IPS-18a (cell line): ENCODE data around the gene TAS2R42.

Experiments
- H3K27ac ChIP-seq: one replicate; pipeline ENCODE4 v1.5.1; 2013; ENCODE audit warnings: low read length
- H3K27me3 ChIP-seq: one replicate; pipeline ENCODE4 v1.6.1; 2013; ENCODE audit warnings: mild to moderate bottlenecking, low read length; ENCODE audit not compliant: control insufficient read depth, insufficient read depth
- H3K36me3 ChIP-seq: one replicate; pipeline ENCODE4 v1.6.1; 2013; ENCODE audit warnings: low read depth, low read length; ENCODE audit not compliant: control insufficient read depth
- H3K4me1 ChIP-seq: one replicate; pipeline ENCODE4 v1.6.1; 2013; ENCODE audit warnings: low read depth, low read length; ENCODE audit not compliant: control insufficient read depth
- H3K4me3 ChIP-seq: one replicate; pipeline ENCODE4 v1.5.1; 2013; ENCODE audit warnings: low read length
- H3K9ac ChIP-seq: one replicate; pipeline ENCODE4 v1.6.1; 2013; ENCODE audit warnings: mild to moderate bottlenecking, low read length, moderate library complexity
- H3K9me3 ChIP-seq: one replicate; pipeline ENCODE4 v1.6.1; 2013; ENCODE audit warnings: low read depth, low read length; ENCODE audit not compliant: control insufficient read depth

TAS2R42 gene, protein sequence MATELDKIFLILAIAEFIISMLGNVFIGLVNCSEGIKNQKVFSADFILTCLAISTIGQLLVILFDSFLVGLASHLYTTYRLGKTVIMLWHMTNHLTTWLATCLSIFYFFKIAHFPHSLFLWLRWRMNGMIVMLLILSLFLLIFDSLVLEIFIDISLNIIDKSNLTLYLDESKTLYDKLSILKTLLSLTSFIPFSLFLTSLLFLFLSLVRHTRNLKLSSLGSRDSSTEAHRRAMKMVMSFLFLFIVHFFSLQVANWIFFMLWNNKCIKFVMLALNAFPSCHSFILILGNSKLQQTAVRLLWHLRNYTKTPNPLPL

DNA sequence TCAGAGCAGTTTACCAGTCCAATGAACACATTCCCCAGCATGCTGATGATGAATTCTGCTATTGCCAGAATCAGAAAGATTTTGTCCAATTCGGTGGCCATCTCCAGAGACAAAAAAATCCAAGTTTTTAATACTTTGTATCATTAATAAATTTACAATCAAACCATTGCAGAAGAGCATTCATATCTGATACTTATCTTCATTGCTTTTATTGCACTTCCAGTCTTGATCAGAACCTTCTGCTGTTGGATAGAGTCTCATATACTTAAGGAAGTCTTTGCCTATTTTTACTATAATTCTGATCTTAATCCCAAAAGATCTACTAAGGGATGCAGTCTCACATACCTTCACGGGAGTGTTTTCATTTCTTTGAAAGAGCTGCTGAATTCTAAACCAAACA, at the start of gene TAS2R42:
Gene TAS2R42 (minus strand): TSS at position 101 of the 400 bp plus-strand sequence. CDS start 0 bp downstream, at position 101.
- H3K4me3 ChIP-seq = no peak within 1 kb of the TSS
- no peaks in the 10 kb centered on the region for H3K27me3 ChIP-seq
- no peaks in the 10 kb centered on the region for H3K9me3 ChIP-seq
- H3K4me1 ChIP-seq = no peaks in the 10 kb centered on the region
- no peak within 1 kb of the TSS for H3K9ac ChIP-seq
- H3K36me3 ChIP-seq = no peaks in the 10 kb centered on the region
- no peak within 1 kb of the TSS for H3K27ac ChIP-seq

GRCh38 chr12:11233532-11233931, 46.8 kb upstream of the TAS2R42 start:
- H3K27me3 ChIP-seq = no peaks in the 10 kb centered on the region
- H3K4me3 ChIP-seq = no peak overlapping the region
- H3K36me3 ChIP-seq = no peaks in the 10 kb centered on the region
- no peak overlapping the region for H3K27ac ChIP-seq
- H3K4me1 ChIP-seq = no peaks in the 10 kb centered on the region
- no peaks in the 10 kb centered on the region for H3K9me3 ChIP-seq
- H3K9ac ChIP-seq = no peak overlapping the region

DNA sequence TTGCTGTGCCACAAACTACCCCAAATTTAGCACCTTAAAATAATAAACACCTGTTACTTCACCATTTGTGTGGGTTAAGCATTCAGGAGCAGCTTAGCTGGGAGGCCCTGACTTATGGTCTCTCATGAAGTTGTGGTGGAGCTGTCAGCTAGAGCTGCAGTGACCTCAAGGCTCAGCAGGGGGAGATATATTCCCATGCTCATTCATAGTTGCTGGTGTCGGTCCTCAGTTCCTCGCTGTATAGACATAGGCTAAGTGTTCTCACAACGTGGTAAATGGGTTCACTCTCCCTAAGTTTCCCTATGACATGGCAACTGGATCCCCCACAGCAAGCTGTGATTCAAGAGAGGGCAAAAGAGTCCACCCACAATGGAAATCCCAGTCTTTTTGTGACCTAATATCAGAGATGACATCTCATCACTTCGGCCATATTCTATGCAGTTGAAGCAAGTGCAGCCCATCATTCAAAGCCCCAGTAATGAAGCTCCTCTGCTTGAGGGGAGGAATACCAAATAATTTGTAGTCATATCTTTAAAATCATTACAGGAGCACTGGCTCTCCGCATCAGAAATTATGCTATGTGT, 41.7 kb upstream of the TAS2R42 start:
- no peak overlapping the region for H3K9ac ChIP-seq
- no peaks in the 10 kb centered on the region for H3K4me1 ChIP-seq
- no peaks in the 10 kb centered on the region for H3K9me3 ChIP-seq
- H3K4me3 ChIP-seq = no peak overlapping the region
- H3K27ac ChIP-seq = no peak overlapping the region
- no peaks in the 10 kb centered on the region for H3K36me3 ChIP-seq
- H3K27me3 ChIP-seq = no peaks in the 10 kb centered on the region

- H3K36me3 ChIP-seq = no peaks in the 10 kb centered on the region
- no peak overlapping the region for H3K27ac ChIP-seq
- no peak overlapping the region for H3K9ac ChIP-seq
- H3K27me3 ChIP-seq = no peaks in the 10 kb centered on the region
- H3K9me3 ChIP-seq = no peaks in the 10 kb centered on the region
- no peak overlapping the region for H3K4me3 ChIP-seq
- no peaks in the 10 kb centered on the region for H3K4me1 ChIP-seq
Measured at GRCh38 chr12:11227373-11227772, 40.6 kb upstream of the TAS2R42 start.

- Histone ChIP-seq H3K27me3 (no peaks in the 10 kb centered on the region), H3K36me3 (no peaks in the 10 kb centered on the region), H3K4me1 (no peaks in the 10 kb centered on the region), H3K9ac (no peak overlapping the region), H3K27ac (no peak overlapping the region), H3K4me3 (no peak overlapping the region), H3K9me3 (peaks cover 5% of the 10 kb centered on the region)
Measured at GRCh38 chr12:11209113-11209512, 22.4 kb upstream of the TAS2R42 start.

DNA sequence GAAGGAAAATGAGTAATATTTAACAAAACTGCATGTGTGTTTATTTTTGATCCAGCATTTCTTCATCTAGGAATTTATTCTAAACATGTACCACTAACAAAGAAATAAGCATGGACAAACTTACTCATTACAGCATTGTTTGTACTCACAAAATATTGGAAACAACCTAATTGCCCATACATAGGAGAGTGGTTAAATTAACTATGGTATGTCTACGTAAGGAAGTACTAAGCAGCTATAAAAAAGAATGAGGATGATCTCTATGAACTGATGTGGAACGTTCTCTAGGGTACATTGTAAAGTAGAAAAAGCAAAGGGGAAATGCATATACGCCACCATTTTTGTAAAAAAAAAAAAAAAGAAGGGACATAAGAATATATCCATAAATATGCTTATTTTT, 17.4 kb upstream of the TAS2R42 start:
- Histone ChIP-seq H3K36me3 (no peaks in the 10 kb centered on the region), H3K9me3 (peaks cover 6% of the 10 kb centered on the region), H3K9ac (no peak overlapping the region), H3K4me3 (no peak overlapping the region), H3K4me1 (no peaks in the 10 kb centered on the region), H3K27me3 (no peaks in the 10 kb centered on the region), H3K27ac (no peak overlapping the region)

GRCh38 chr12:11202811-11203210, 16.1 kb upstream of the TAS2R42 start:
- no peak overlapping the region for H3K9ac ChIP-seq

DNA sequence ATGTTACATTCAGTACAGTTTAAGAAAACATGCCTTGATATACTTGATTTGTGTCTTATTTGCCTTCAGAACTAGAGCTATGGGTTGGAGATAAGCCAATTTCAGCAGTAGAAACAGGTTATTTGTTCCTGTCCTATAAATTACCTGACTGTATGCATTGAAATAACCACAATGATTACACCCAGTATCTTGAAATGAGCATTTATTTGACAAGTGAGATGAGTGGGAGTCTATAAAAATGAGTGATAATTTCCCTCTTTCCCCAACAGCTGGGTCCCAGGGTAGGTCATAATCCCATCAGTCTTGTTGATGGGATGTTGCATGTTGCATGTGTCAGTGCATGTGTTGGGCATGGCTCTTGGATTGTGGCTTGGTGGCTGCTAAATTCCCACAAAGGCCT, 3.7 kb downstream of the TAS2R42 start:
- Histone ChIP-seq H3K27ac (no peak overlapping the region), H3K4me3 (no peak overlapping the region), H3K36me3 (no peaks in the 10 kb centered on the region), H3K4me1 (no peaks in the 10 kb centered on the region), H3K9me3 (no peaks in the 10 kb centered on the region), H3K27me3 (no peaks in the 10 kb centered on the region), H3K9ac (no peak overlapping the region)

More at GRCh38 chr12:11202811-11203210, 16.1 kb upstream of the TAS2R42 start:
- H3K27me3 ChIP-seq = no peaks in the 10 kb centered on the region
- no peak overlapping the region for H3K4me3 ChIP-seq
- no peaks in the 10 kb centered on the region for H3K36me3 ChIP-seq
- no peaks in the 10 kb centered on the region for H3K4me1 ChIP-seq
- H3K9me3 ChIP-seq = peaks cover 6% of the 10 kb centered on the region
- no peak overlapping the region for H3K27ac ChIP-seq

GRCh38 chr12:11182529-11182928, 4.2 kb downstream of the TAS2R42 start:
- Histone ChIP-seq H3K27ac (no peak overlapping the region), H3K9ac (no peak overlapping the region), H3K36me3 (no peaks in the 10 kb centered on the region), H3K4me3 (no peak overlapping the region), H3K27me3 (no peaks in the 10 kb centered on the region), H3K9me3 (no peaks in the 10 kb centered on the region), H3K4me1 (no peaks in the 10 kb centered on the region)

- H3K4me1 ChIP-seq = no peaks in the 10 kb centered on the region
- H3K9me3 ChIP-seq = no peaks in the 10 kb centered on the region
- H3K36me3 ChIP-seq = no peaks in the 10 kb centered on the region
- no peaks in the 10 kb centered on the region for H3K27me3 ChIP-seq
- H3K27ac ChIP-seq = no peak overlapping the region
- H3K9ac ChIP-seq = no peak overlapping the region
- H3K4me3 ChIP-seq = no peak overlapping the region
Measured at GRCh38 chr12:11178250-11178649, 8.5 kb downstream of the TAS2R42 start.

DNA sequence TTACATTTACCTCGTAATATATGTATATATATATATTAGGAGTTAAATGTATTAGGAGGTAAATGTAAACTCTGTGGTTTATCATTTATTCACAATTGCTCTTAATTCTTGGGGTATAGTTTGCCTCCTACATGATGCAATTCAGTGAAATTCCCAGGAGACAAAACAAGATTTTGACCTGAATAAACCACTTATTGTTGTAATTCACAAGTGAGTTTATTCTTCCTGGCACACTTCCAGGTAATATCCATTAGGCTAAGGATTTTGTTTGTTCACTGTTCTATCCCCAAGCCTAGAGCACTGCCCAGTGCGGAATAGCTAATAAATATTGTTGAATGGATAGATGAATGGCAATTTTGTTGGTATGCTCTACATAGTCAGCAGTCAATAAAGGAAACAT, 12.7 kb downstream of the TAS2R42 start:
- Histone ChIP-seq H3K4me1 (peaks cover 11% of the 10 kb centered on the region), H3K36me3 (peaks cover 6% of the 10 kb centered on the region), H3K27ac (no peak overlapping the region), H3K9me3 (no peaks in the 10 kb centered on the region), H3K27me3 (no peaks in the 10 kb centered on the region), H3K9ac (no peak overlapping the region), H3K4me3 (no peak overlapping the region)
